Measurements from ENCODE around the gene NOC2L. TPM values are rescaled to one million over a fixed set of nuclear protein-coding genes. Genes with fewer than 3 reads are reported as not detected.

NOC2L gene
- total and polyA plus RNA-seq, 2 donors (not counting 3 experiments of a cell fraction or from before 2014, with no cell fraction given), result 55.3 to 87.9 TPM

GRCh38 chr1:945688-946556 lies 13.1 kb downstream of the NOC2L start:
- no peaks in the 10 kb centered on the region for H3K9me1 ChIP-seq (replicated peaks; ENCODE audit: control insufficient read depth, extremely low read depth, insufficient read depth, low read length)
- no peak overlapping the region for H2AFZ ChIP-seq (ENCODE audit: low read depth, low read length)
- H3K9me3 ChIP-seq (replicated peaks; ENCODE audit: control insufficient read depth, insufficient read depth, low read length), result no peaks in the 10 kb centered on the region
- BruUV-seq (replicated peaks), result no TSS peak
- no peaks in the 10 kb centered on the region for H4K20me1 ChIP-seq (replicated peaks; ENCODE audit: control insufficient read depth, extremely low read depth, insufficient read depth, low read length)
- intact Hi-C loops (cut with micrococcal nuclease), result no loop called here
- H3K27ac ChIP-seq (ENCODE audit: insufficient read depth, low read depth, low read length), result no peak overlapping the region
- no peaks in the 10 kb centered on the region for H3K79me2 ChIP-seq (ENCODE audit: control insufficient read depth, insufficient read depth, low read length)
- peaks cover 7% of the 10 kb centered on the region for H3K4me1 ChIP-seq (ENCODE audit: control insufficient read depth, extremely low read depth, insufficient read depth, low read length)
- no peak overlapping the region for H3K4me2 ChIP-seq (ENCODE audit: insufficient read depth, low read length)
- DNase-seq (ENCODE audit: low read depth, low spot score), result no peak
- TF ChIP-seq GATA2 (IDR thresholded peaks at IDR 0.05; ENCODE audit: insufficient read depth, insufficient read length, low read depth, low read length), result no peak
- TF ChIP-seq, protein P1, sequence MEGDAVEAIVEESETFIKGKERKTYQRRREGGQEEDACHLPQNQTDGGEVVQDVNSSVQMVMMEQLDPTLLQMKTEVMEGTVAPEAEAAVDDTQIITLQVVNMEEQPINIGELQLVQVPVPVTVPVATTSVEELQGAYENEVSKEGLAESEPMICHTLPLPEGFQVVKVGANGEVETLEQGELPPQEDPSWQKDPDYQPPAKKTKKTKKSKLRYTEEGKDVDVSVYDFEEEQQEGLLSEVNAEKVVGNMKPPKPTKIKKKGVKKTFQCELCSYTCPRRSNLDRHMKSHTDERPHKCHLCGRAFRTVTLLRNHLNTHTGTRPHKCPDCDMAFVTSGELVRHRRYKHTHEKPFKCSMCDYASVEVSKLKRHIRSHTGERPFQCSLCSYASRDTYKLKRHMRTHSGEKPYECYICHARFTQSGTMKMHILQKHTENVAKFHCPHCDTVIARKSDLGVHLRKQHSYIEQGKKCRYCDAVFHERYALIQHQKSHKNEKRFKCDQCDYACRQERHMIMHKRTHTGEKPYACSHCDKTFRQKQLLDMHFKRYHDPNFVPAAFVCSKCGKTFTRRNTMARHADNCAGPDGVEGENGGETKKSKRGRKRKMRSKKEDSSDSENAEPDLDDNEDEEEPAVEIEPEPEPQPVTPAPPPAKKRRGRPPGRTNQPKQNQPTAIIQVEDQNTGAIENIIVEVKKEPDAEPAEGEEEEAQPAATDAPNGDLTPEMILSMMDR (IDR thresholded peaks at IDR 0.05; ENCODE audit: extremely low read depth in 1 of 2, insufficient read depth in 1 of 2, low read depth in 1 of 2, low read length in 2 of 2), result no peak
- TF ChIP-seq JUN (IDR thresholded peaks at IDR 0.05; ENCODE audit: borderline replicate concordance, insufficient read depth, insufficient read length, low read depth), result no peak
- TF ChIP-seq FOS (IDR thresholded peaks at IDR 0.05; ENCODE audit: borderline replicate concordance, insufficient read depth, low read length), result no peak
- TF ChIP-seq MYC (IDR thresholded peaks at IDR 0.05; ENCODE audit: low read depth, low read length), result no peak
- TF ChIP-seq, protein P2, sequence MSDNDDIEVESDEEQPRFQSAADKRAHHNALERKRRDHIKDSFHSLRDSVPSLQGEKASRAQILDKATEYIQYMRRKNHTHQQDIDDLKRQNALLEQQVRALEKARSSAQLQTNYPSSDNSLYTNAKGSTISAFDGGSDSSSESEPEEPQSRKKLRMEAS (IDR thresholded peaks at IDR 0.05; ENCODE audit: insufficient read depth, insufficient read length), result no peak
- dilution Hi-C loops (cut with MboI; ENCODE audit: extremely low pct_ligation_motif_present, low sequenced_read_pairs), result no loop called here
- no peak overlapping the region for H3K9ac ChIP-seq (replicated peaks; ENCODE audit: extremely low read depth, insufficient read depth, low read length)
- ChIA-PET POLR2A (no interaction called here), CTCF (no interaction called here)
- FAIRE-seq, result no peak
- H3K4me3 ChIP-seq (replicated peaks in 1 of 3; ENCODE audit: insufficient read depth in 1 of 3, low read depth in 1 of 3, low read length in 3 of 3), result no peak overlapping the region
- peaks cover 2 to 21% of the 10 kb centered on the region in 2 experiments for H3K27me3 ChIP-seq (ENCODE audit: control insufficient read depth in 2 of 2, insufficient read depth in 2 of 2, low read length in 2 of 2)
- peaks cover 0 to 38% of the 10 kb centered on the region in 2 experiments for H3K36me3 ChIP-seq (ENCODE audit: control insufficient read depth in 2 of 2, extremely low read depth in 1 of 2, insufficient read depth in 2 of 2, low read length in 2 of 2)

Measured in endothelial cell of umbilical vein (primary cell).